IPS-11a (cell line): ENCODE data around the gene UGT1A4.
"Not testable (repeated sequence)": the region's sequence is repeated elsewhere in the genome, so short reads cannot be mapped to it uniquely, and the experiment has no call there.

ENCODE experiments used
- H3K4me3 ChIP-seq: one replicate; pipeline ENCODE4 v1.5.1; 2013; ENCODE audit warnings: low read depth, low read length, control low read depth

UGT1A4 gene

GRCh38 chr2:233746475-233747282, 28.1 kb downstream of the UGT1A4 start:
- H3K4me3 ChIP-seq: no peak overlapping the region

- H3K4me3 ChIP-seq: no peak overlapping the region
Observed at GRCh38 chr2:233747283-233747544, 28.7 kb downstream of the UGT1A4 start.

- not testable (repeated sequence) for H3K4me3 ChIP-seq
Observed at GRCh38 chr2:233750689-233751088, 32.2 kb downstream of the UGT1A4 start.

GRCh38 chr2:233751212-233752009, 32.9 kb downstream of the UGT1A4 start:
- H3K4me3 ChIP-seq: not testable (repeated sequence)

GRCh38 chr2:233754872-233755611, 36.5 kb downstream of the UGT1A4 start:
- H3K4me3 ChIP-seq: no peak overlapping the region

GRCh38 chr2:233756429-233757081, 38.0 kb downstream of the UGT1A4 start:
- H3K4me3 ChIP-seq: no peak overlapping the region

- no peak overlapping the region for H3K4me3 ChIP-seq
Observed at GRCh38 chr2:233758141-233758540, 39.6 kb downstream of the UGT1A4 start.

GRCh38 chr2:233758849-233759248, 40.3 kb downstream of the UGT1A4 start:
- H3K4me3 ChIP-seq: no peak overlapping the region

GRCh38 chr2:233760043-233760442, 41.5 kb downstream of the UGT1A4 start, which contains the start of gene UGT1A1:
TSS of gene UGT1A1 (plus strand) at chr2:233760270. CDS start at chr2:233760288, 18 bp downstream.
- H3K4me3 ChIP-seq: no peak within 1 kb of the TSS

GRCh38 chr2:233761040-233761769, 42.7 kb downstream of the UGT1A4 start:
- H3K4me3 ChIP-seq: no peak overlapping the region

GRCh38 chr2:233764264-233764663, 45.7 kb downstream of the UGT1A4 start:
- no peak overlapping the region for H3K4me3 ChIP-seq

- H3K4me3 ChIP-seq: no peak overlapping the region
Observed at GRCh38 chr2:233764761-233765160, 46.2 kb downstream of the UGT1A4 start.

- no peak overlapping the region for H3K4me3 ChIP-seq
Observed at GRCh38 chr2:233766416-233766815, 47.9 kb downstream of the UGT1A4 start.

GRCh38 chr2:233768076-233768475, 49.5 kb downstream of the UGT1A4 start:
- H3K4me3 ChIP-seq: no peak overlapping the region

GRCh38 chr2:233769260-233769659, 50.7 kb downstream of the UGT1A4 start:
- H3K4me3 ChIP-seq: no peak overlapping the region

- no peak overlapping the region for H3K4me3 ChIP-seq
Observed at GRCh38 chr2:233772153-233772552, 53.6 kb downstream of the UGT1A4 start.

- H3K4me3 ChIP-seq: no peak overlapping the region
Observed at GRCh38 chr2:233772583-233772982, 54.0 kb downstream of the UGT1A4 start.

GRCh38 chr2:233773854-233774253, 55.3 kb downstream of the UGT1A4 start:
- no peak overlapping the region for H3K4me3 ChIP-seq

- no peak overlapping the region for H3K4me3 ChIP-seq
Observed at GRCh38 chr2:233775414-233775813, 56.9 kb downstream of the UGT1A4 start.

GRCh38 chr2:233778030-233778429, 59.5 kb downstream of the UGT1A4 start, which contains the start of gene MROH2A:
TSS of gene MROH2A (plus strand) at chr2:233778330. CDS start at chr2:233779359, 1,029 bp downstream.
- no peak within 1 kb of the TSS for H3K4me3 ChIP-seq
